ENCODE measurements around the gene TMPRSS13.
"Not testable (repeated sequence)": the region's sequence is repeated elsewhere in the genome, so short reads cannot be mapped to it uniquely, and the experiment has no call there.

The TMPRSS13 gene

GRCh38 chr11:117930668-117931330 is 1.6 kb upstream of the TMPRSS13 start:
- no peak for DNase-seq (ENCODE audit: low spot score)

GRCh38 chr11:117929916-117930570 is 841 bp upstream of the TMPRSS13 start:
- no peak for DNase-seq (ENCODE audit: low spot score)

- DNase-seq (ENCODE audit: low spot score), result no peak
Measured at GRCh38 chr11:117928446-117929141, 608 bp downstream of the TMPRSS13 start.

- no peak for DNase-seq (ENCODE audit: low spot score)
Measured at GRCh38 chr11:117927926-117928325, 1.3 kb downstream of the TMPRSS13 start.

- DNase-seq (ENCODE audit: low spot score), result not testable (repeated sequence)
Measured at GRCh38 chr11:117926166-117926565, 3.0 kb downstream of the TMPRSS13 start.

GRCh38 chr11:117925198-117925925 is 3.8 kb downstream of the TMPRSS13 start:
- no peak for DNase-seq (ENCODE audit: low spot score)

GRCh38 chr11:117924631-117925170 is 4.5 kb downstream of the TMPRSS13 start:
- DNase-seq (ENCODE audit: low spot score), result no peak

- DNase-seq (ENCODE audit: low spot score), result no peak
Measured at GRCh38 chr11:117923773-117924172, 5.4 kb downstream of the TMPRSS13 start.

GRCh38 chr11:117923275-117923674 is 5.9 kb downstream of the TMPRSS13 start:
- no peak for DNase-seq (ENCODE audit: low spot score)

- no peak for DNase-seq (ENCODE audit: low spot score)
Measured at GRCh38 chr11:117921893-117922292, 7.3 kb downstream of the TMPRSS13 start.

- DNase-seq (ENCODE audit: low spot score), result no peak
Measured at GRCh38 chr11:117921456-117921855, 7.7 kb downstream of the TMPRSS13 start.

GRCh38 chr11:117919781-117920221 is 9.4 kb downstream of the TMPRSS13 start:
- no peak for DNase-seq (ENCODE audit: low spot score)

GRCh38 chr11:117919341-117919740 is 9.9 kb downstream of the TMPRSS13 start:
- no peak for DNase-seq (ENCODE audit: low spot score)

- DNase-seq (ENCODE audit: low spot score), result no peak
Measured at GRCh38 chr11:117918366-117919255, 10.6 kb downstream of the TMPRSS13 start.

- no peak for DNase-seq (ENCODE audit: low spot score)
Measured at GRCh38 chr11:117917591-117918151, 11.5 kb downstream of the TMPRSS13 start.

- no peak for DNase-seq (ENCODE audit: low spot score)
Measured at GRCh38 chr11:117916956-117917355, 12.2 kb downstream of the TMPRSS13 start.

- no peak for DNase-seq (ENCODE audit: low spot score)
Measured at GRCh38 chr11:117915672-117916235, 13.4 kb downstream of the TMPRSS13 start.

GRCh38 chr11:117914991-117915618 is 14.1 kb downstream of the TMPRSS13 start:
- DNase-seq (ENCODE audit: low spot score), result no peak

- DNase-seq (ENCODE audit: low spot score), result no peak
Measured at GRCh38 chr11:117914398-117914761, 14.8 kb downstream of the TMPRSS13 start.
